GM12878 (cell line): ENCODE measurements around the gene ADAMTS2. TPM values are rescaled to one million over a fixed set of nuclear protein-coding genes. Genes with fewer than 3 reads are reported as not detected.

Source experiments
- ATAC-seq: fragments of 200-7000 bp; cut with Tn5 transposase; 3 replicates; pipeline ENCODE4 v1.9.1; 2020; ENCODE audit warnings: mild to moderate bottlenecking, moderate library complexity
- BruUV-seq: library from RNA; stranded (reverse); fragments of 400-500 nt; replicated peaks from 2 replicates; lab custom pipeline; 2021; lab: Mats Ljungman, UMichigan
- CTCF ChIA-PET: fragments of 300-600 bp; sonication (Branson Sonifier 250); formaldehyde crosslinking; extraction: SDS; loops from one replicate; lab custom pipeline; 2021; ENCODE audit warnings: inconsistent platforms; lab: Yijun Ruan, JAX
- POLR2A ChIA-PET: fragments of 350-600 bp; formaldehyde crosslinking; extraction: SDS; loops from one replicate; lab custom pipeline; 2021; ENCODE audit warnings: inconsistent platforms; lab: Charles Lee
- RAD21 ChIA-PET: fragments of 300-600 bp; sonication (Branson Sonifier 250); formaldehyde crosslinking; loops from one replicate; lab custom pipeline; 2023; ENCODE audit warnings: antibody characterized with exemption; ENCODE audit not compliant: unreplicated experiment; lab: Charles Lee
- SMC1A ChIA-PET: fragments of 300-600 bp; sonication (Branson Sonifier 250); formaldehyde crosslinking; loops from one replicate; lab custom pipeline; 2023; ENCODE audit not compliant: unreplicated experiment, uncharacterized antibody; lab: Charles Lee
- DNase-seq: peaks from one replicate; pipeline ENCODE4 v3.0.0-alpha.2; 2011; ENCODE audit warnings: low read depth, low spot score
- FAIRE-seq: peaks from 3 replicates; lab custom pipeline; 2011; peaks lifted over from hg19 to GRCh38; lab: Jason Lieb, UNC
- H2AFZ ChIP-seq: 2 replicates; pipeline ENCODE4 v1.6.0; 2011; ENCODE audit warnings: low read depth, low read length, control low read depth; ENCODE audit not compliant: control insufficient read depth
- H3K27ac ChIP-seq: 2 replicates; pipeline ENCODE4 v1.5.1; 2011; ENCODE audit warnings: control low read depth; ENCODE audit not compliant: control insufficient read depth, insufficient read depth
- H3K27me3 ChIP-seq, 2 experiments: replicated peaks in 1 of 2; 2 replicates each; pipeline versions ENCODE4 v1.6.0 to v1.6.1; 2011; ENCODE audit warnings: low read length in 1 of 2; ENCODE audit not compliant: control insufficient read depth in 2 of 2, insufficient read depth in 2 of 2
- H3K36me3 ChIP-seq, 2 experiments: 2 replicates each; pipeline ENCODE4 v1.5.1; 2011; ENCODE audit warnings: low read length in 1 of 2; ENCODE audit not compliant: control insufficient read depth in 2 of 2, insufficient read depth in 2 of 2
- H3K4me1 ChIP-seq: 2 replicates; pipeline ENCODE4 v1.6.1; 2011; ENCODE audit warnings: mild to moderate bottlenecking, low read length, moderate library complexity, mixed read lengths; ENCODE audit not compliant: control insufficient read depth, insufficient read depth
- H3K4me2 ChIP-seq: 2 replicates; pipeline ENCODE4 v1.6.0; 2011; ENCODE audit warnings: control low read depth; ENCODE audit not compliant: control insufficient read depth, insufficient read depth
- H3K4me3 ChIP-seq: fragments of 200-600 bp; sonication (generic); 2 replicates; pipeline ENCODE4 v1.5.1; 2016
- H3K79me2 ChIP-seq: 2 replicates; pipeline ENCODE4 v1.6.0; 2011; ENCODE audit warnings: low read length; ENCODE audit not compliant: control insufficient read depth, insufficient read depth
- H3K9ac ChIP-seq: 2 replicates; pipeline ENCODE4 v1.8.0; 2011; ENCODE audit warnings: low read length, control low read depth, mixed read lengths; ENCODE audit not compliant: control insufficient read depth, insufficient read depth
- H3K9me3 ChIP-seq: replicated peaks from 3 replicates; pipeline ENCODE4 v1.5.1; 2011; ENCODE audit warnings: mild to moderate bottlenecking, low read length; ENCODE audit not compliant: control insufficient read depth, insufficient read depth
- H4K20me1 ChIP-seq: 2 replicates; pipeline ENCODE4 v1.6.0; 2011; ENCODE audit not compliant: control insufficient read depth, insufficient read depth
- E2F4 ChIP-seq: IDR thresholded peaks from 2 replicates; pipeline ENCODE4 v1.6.1; 2012; ENCODE audit warnings: low read depth, low read length, improper control_type of control experiment
- EED ChIP-seq: sonication (generic); IDR thresholded peaks from 2 replicates; pipeline ENCODE4 v1.6.1; 2016; ENCODE audit warnings: antibody characterized with exemption, low read depth
- EGR1 ChIP-seq, 2 experiments: IDR thresholded peaks; 1 replicate in 1 of 2; 2 replicates in 1 of 2; pipeline ENCODE4 v1.6.1; 2011 to 2012; ENCODE audit warnings: low read depth in 2 of 2, low read length in 2 of 2, borderline replicate concordance in 1 of 2, mild to moderate bottlenecking in 1 of 2, moderate library complexity in 1 of 2
- ELK1 ChIP-seq: IDR thresholded peaks from 2 replicates; pipeline ENCODE4 v1.6.1; 2012; ENCODE audit warnings: low read depth, low read length, improper control_type of control experiment
- NKRF ChIP-seq: fragments of 450-650 bp; conservative IDR thresholded peaks from 2 replicates; pipeline ENCODE4 v1.6.1; 2017; ENCODE audit warnings: mild to moderate bottlenecking, moderate library complexity
- NR2C1 ChIP-seq: fragments of 450-650 bp; IDR thresholded peaks from 2 replicates; pipeline ENCODE4 v1.6.1; 2017; ENCODE audit warnings: antibody characterized with exemption, mild to moderate bottlenecking, moderate library complexity
- POU2F2 ChIP-seq: IDR thresholded peaks from 3 replicates; pipeline ENCODE4 v1.6.1; 2011; ENCODE audit warnings: low read depth, mild to moderate bottlenecking, low read length, borderline replicate concordance
- RCOR1 ChIP-seq: conservative IDR thresholded peaks from 2 replicates; pipeline ENCODE4 v1.6.1; 2012; ENCODE audit warnings: low read depth, low read length, improper control_type of control experiment
- STAT3 ChIP-seq: IDR thresholded peaks from 2 replicates; pipeline ENCODE4 v1.6.1; 2011; ENCODE audit warnings: low read depth, low read length, improper control_type of control experiment
- TBL1XR1 ChIP-seq: IDR thresholded peaks from 2 replicates; pipeline ENCODE4 v1.6.1; 2012; ENCODE audit warnings: low read depth, low read length, improper control_type of control experiment
- ZBTB40 ChIP-seq: fragments of 450-650 bp; IDR thresholded peaks from 2 replicates; pipeline ENCODE4 v1.6.1; 2016; ENCODE audit warnings: mild to moderate bottlenecking, moderate library complexity, borderline replicate concordance
- ZZZ3 ChIP-seq: IDR thresholded peaks from 2 replicates; pipeline ENCODE4 v1.6.1; 2011; ENCODE audit warnings: low read depth; ENCODE audit not compliant: control insufficient read depth, insufficient read length
- WGBS: methylation state at CpG from one replicate; pipeline ENCODE4 v1.1.6; 2016; ENCODE audit warnings: low lambda C conversion rate; ENCODE audit not compliant: insufficient replicate concordance, insufficient coverage; ENCODE audit errors: missing lambda C conversion rate; 5-methylcytosine and 5-hydroxymethylcytosine counted together
- in situ Hi-C: fragments of 300-500 bp; cut with MboI; formaldehyde crosslinking; loops from 9 replicates; pipeline ENCODE4 v1.14.3; 2018; ENCODE audit warnings: mixed read lengths
- intact Hi-C: fragments of 100-400 bp; cut with micrococcal nuclease; formaldehyde crosslinking; loops from one replicate; pipeline ENCODE4 v1.14.2; 2022; ENCODE audit not compliant: unreplicated experiment
- polyA plus RNA-seq, 11 experiments: library from polyadenylated mRNA; depleted of rRNA in 4 of 11; unstranded in 6 of 11; stranded (reverse) in 5 of 11; fragments of >200 nt; fragmentation: Nextera tagmentation in 4 of 11; fragmentation: Illumina TruSeq in 1 of 11; extraction: Ambion mirVana in 4 of 11; extraction: Trizol in 1 of 11; gene quantifications; 1 replicate in 1 of 11; 2 replicates in 10 of 11; pipeline versions ENCODE4 v1.2.1 to v1.2.3, GENCODE V29; 2011 to 2016; ENCODE audit warnings: inconsistent platforms in 2 of 11, missing spikeins in 2 of 11, low read depth in 1 of 11
- total RNA-seq, 4 experiments: library from RNA; depleted of rRNA in 3 of 4; stranded (reverse); fragments of >200 nt in 3 of 4; fragmentation: Illumina TruSeq in 1 of 4; extraction: Trizol in 1 of 4; gene quantifications; 2 replicates each; pipeline versions ENCODE4 v1.2.1 to v1.2.3, GENCODE V29; 2013 to 2021

Gene ADAMTS2
- total and polyA plus RNA-seq, 10 of the 15 experiments (the other 5 are each of a cell fraction or from before 2014, with no cell fraction given) = 0.03 to 0.05 TPM; not detected in 8

- in situ Hi-C loops = no loop called here
- RAD21 ChIA-PET = no interaction called here
- FAIRE-seq (no peak), ATAC-seq (no peak), DNase-seq (no peak)
- H3K9ac ChIP-seq = no peak overlapping the region
- CTCF ChIA-PET = no interaction called here
- 10% methylated on average over 12 of the region's 12 CpGs for WGBS
- POLR2A ChIA-PET = no interaction called here
- H3K4me2 ChIP-seq = no peak overlapping the region
- H2AFZ ChIP-seq = no peak overlapping the region
- H3K27ac ChIP-seq = no peak overlapping the region
- SMC1A ChIA-PET = interaction anchor here (0.6 kb wide), 1 partner anchor 102 kb away, joined by 3 read pairs; no protein-coding TSS in a partner anchor
- H3K4me3 ChIP-seq = no peak overlapping the region
- no peaks in the 10 kb centered on the region for H3K4me1 ChIP-seq
- intact Hi-C loops = no loop called here
- H3K36me3 ChIP-seq = no peaks in the 10 kb centered on the region
- H3K9me3 ChIP-seq = no peaks in the 10 kb centered on the region; the same call in 2 of the 3 replicates
- no peaks in the 10 kb centered on the region for H3K79me2 ChIP-seq
- no TSS peak for BruUV-seq
- no peaks in the 10 kb centered on the region for H3K27me3 ChIP-seq
- TF ChIP-seq ZZZ3 (no peak), NR2C1 (no peak), ELK1 (no peak), EGR1 (IDR thresholded peaks at IDR 0.05; ENCODE audit: borderline replicate concordance in 1 of 2, low read depth in 2 of 2, low read length in 2 of 2) (no peak), STAT3 (no peak), TBL1XR1 (no peak), RCOR1 (no peak), NKRF (no peak), E2F4 (no peak), POU2F2 (no peak), EED (no peak), ZBTB40 (no peak)
- H4K20me1 ChIP-seq = no peaks in the 10 kb centered on the region
These were observed 76.1 kb downstream of the ADAMTS2 start for GRCh38 chr5:179268966-179269693.
